GM23338 (cell line): ENCODE results near the gene CHCHD3. TPM values are rescaled to one million over a fixed set of nuclear protein-coding genes. Genes with fewer than 3 reads are reported as not detected.
"Not testable (repeated sequence)": the region's sequence is repeated elsewhere in the genome, so short reads cannot be mapped to it uniquely, and the experiment has no call there.

Experiments
- ATAC-seq: fragments of 200-7000 bp; cut with Tn5 transposase; 3 replicates; pipeline ENCODE4 v1.9.1; 2020
- DNase-seq: peaks from one replicate; pipeline ENCODE4 v3.0.0-alpha.2; 2015; ENCODE audit warnings: low spot score
- H2AFZ ChIP-seq: fragments of 200-600 bp; sonication (generic); 2 replicates; pipeline ENCODE4 v1.8.0; 2016; ENCODE audit warnings: antibody characterized with exemption, mild to moderate bottlenecking, moderate library complexity
- H3F3A ChIP-seq: fragments of 200-600 bp; sonication (generic); replicated peaks from 2 replicates; pipeline ENCODE4 v1.8.0; 2017; ENCODE audit warnings: antibody characterized with exemption, mixed run types, low read depth
- H3K27ac ChIP-seq: fragments of 200-600 bp; sonication (generic); 2 replicates; pipeline ENCODE4 v1.6.1; 2016; ENCODE audit warnings: low read depth
- H3K27me3 ChIP-seq: fragments of 200-600 bp; sonication (generic); 2 replicates; pipeline ENCODE4 v1.8.0; 2016; ENCODE audit warnings: mild to moderate bottlenecking, mixed run types, moderate library complexity; ENCODE audit not compliant: insufficient read depth
- H3K36me3 ChIP-seq: fragments of 200-600 bp; sonication (generic); 2 replicates; pipeline ENCODE4 v1.8.0; 2016; ENCODE audit warnings: mild to moderate bottlenecking; ENCODE audit not compliant: insufficient read depth
- H3K4me1 ChIP-seq: fragments of 200-600 bp; sonication (generic); 2 replicates; pipeline ENCODE4 v1.8.0; 2016; ENCODE audit warnings: mild to moderate bottlenecking, moderate library complexity; ENCODE audit not compliant: insufficient read depth
- H3K4me2 ChIP-seq: fragments of 200-600 bp; sonication (generic); 2 replicates; pipeline ENCODE4 v1.7.1; 2017; ENCODE audit warnings: mixed run types
- H3K4me3 ChIP-seq: fragments of 200-600 bp; sonication (generic); 2 replicates; pipeline ENCODE4 v1.6.1; 2016; ENCODE audit warnings: mixed run types
- H3K79me2 ChIP-seq: fragments of 200-600 bp; sonication (generic); replicated peaks from 2 replicates; pipeline ENCODE4 v1.8.0; 2017; ENCODE audit warnings: mild to moderate bottlenecking; ENCODE audit not compliant: insufficient read depth
- H3K9me2 ChIP-seq: fragments of 200-600 bp; sonication (generic); 2 replicates; pipeline ENCODE4 v1.8.0; 2017; ENCODE audit not compliant: insufficient read depth
- H4K20me1 ChIP-seq: fragments of 200-600 bp; sonication (generic); replicated peaks from 2 replicates; pipeline ENCODE4 v1.8.0; 2017; ENCODE audit warnings: mild to moderate bottlenecking; ENCODE audit not compliant: insufficient read depth
- H3K27ac Mint-ChIP-seq: 2 replicates; pipeline ENCODE4 v1.8.0; 2020; ENCODE audit warnings: inconsistent platforms, mild to moderate bottlenecking, moderate library complexity, mixed read lengths
- H3K27me3 Mint-ChIP-seq: 3 replicates; pipeline ENCODE4 v1.8.0; 2022; ENCODE audit warnings: low read depth, mild to moderate bottlenecking, moderate library complexity, mixed read lengths, inconsistent platforms; ENCODE audit not compliant: insufficient read depth, poor library complexity
- H3K36me3 Mint-ChIP-seq: 3 replicates; pipeline ENCODE4 v1.8.0; 2021; ENCODE audit warnings: low read depth, mild to moderate bottlenecking, inconsistent platforms, moderate library complexity, mixed read lengths
- H3K4me1 Mint-ChIP-seq: 3 replicates; pipeline ENCODE4 v1.8.0; 2020; ENCODE audit warnings: mild to moderate bottlenecking, inconsistent platforms, mixed read lengths
- H3K4me3 Mint-ChIP-seq: 3 replicates; pipeline ENCODE4 v1.8.0; 2021; ENCODE audit warnings: moderate library complexity, mild to moderate bottlenecking, inconsistent platforms, mixed read lengths
- H3K9me3 Mint-ChIP-seq: 3 replicates; pipeline ENCODE4 v1.8.0; 2020; ENCODE audit warnings: moderate library complexity, mild to moderate bottlenecking, inconsistent platforms, mixed read lengths
- CREB1 ChIP-seq: fragments of 250-450 bp; sonication (Bioruptor Pico); IDR thresholded peaks from 2 replicates; pipeline ENCODE4 v1.5.0; 2020; ENCODE audit warnings: low read depth, mild to moderate bottlenecking, moderate library complexity
- EZH2 ChIP-seq: fragments of 200-600 bp; sonication (generic); IDR thresholded peaks from one replicate; pipeline ENCODE4 v1.8.0; 2017; ENCODE audit warnings: antibody characterized with exemption, mild to moderate bottlenecking, low read depth; ENCODE audit not compliant: unreplicated experiment
- JUNB ChIP-seq: IDR thresholded peaks from one replicate; pipeline ENCODE4 v1.6.1; 2016; ENCODE audit warnings: antibody characterized with exemption; ENCODE audit not compliant: unreplicated experiment
- NANOG ChIP-seq: IDR thresholded peaks from 2 replicates; pipeline ENCODE4 v1.6.1; 2016; ENCODE audit warnings: antibody characterized with exemption, borderline replicate concordance
- POLR2AphosphoS5 ChIP-seq: IDR thresholded peaks from 2 replicates; pipeline ENCODE4 v1.6.1; 2016; ENCODE audit warnings: antibody characterized with exemption, low read depth
- ZNF114 ChIP-seq: fragments of 250-450 bp; sonication (Bioruptor Pico); IDR thresholded peaks from 2 replicates; pipeline ENCODE4 v1.5.0; 2020; ENCODE audit warnings: mild to moderate bottlenecking, moderate library complexity
- polyA plus RNA-seq: library from polyadenylated mRNA; unstranded; fragments of >200 nt; fragmentation: Nextera tagmentation; extraction: Ambion mirVana; gene quantifications from 2 replicates; pipeline ENCODE4 v1.2.1, GENCODE V29; 2016
- total RNA-seq: library from RNA; depleted of rRNA; stranded (reverse); fragments of >200 nt; shearing (Covaris generic); gene quantifications from 2 replicates; pipeline ENCODE4 v1.2.3, GENCODE V29; 2014
- TF ChIP-seq, protein P1 (sequence below): IDR thresholded peaks from one replicate; pipeline ENCODE4 v1.6.1; 2018; ENCODE audit warnings: antibody characterized with exemption; ENCODE audit not compliant: unreplicated experiment
- TF ChIP-seq, protein P2 (sequence below): IDR thresholded peaks from 2 replicates; pipeline ENCODE4 v1.6.1; 2016; ENCODE audit warnings: antibody characterized with exemption
- TF ChIP-seq, protein P3 (sequence below), 2 experiments: fragments of 200-600 bp in 1 of 2; sonication (generic) in 1 of 2; conservative IDR thresholded peaks; 2 replicates each; pipeline versions ENCODE4 v1.5.1 to v1.6.1; 2016 to 2017; ENCODE audit warnings: antibody characterized with exemption in 2 of 2, low read depth in 2 of 2, mild to moderate bottlenecking in 2 of 2, moderate library complexity in 1 of 2

CHCHD3 gene
- total and polyA plus RNA-seq, 2 experiments from 2014 or later = 107 to 131 TPM

DNA sequence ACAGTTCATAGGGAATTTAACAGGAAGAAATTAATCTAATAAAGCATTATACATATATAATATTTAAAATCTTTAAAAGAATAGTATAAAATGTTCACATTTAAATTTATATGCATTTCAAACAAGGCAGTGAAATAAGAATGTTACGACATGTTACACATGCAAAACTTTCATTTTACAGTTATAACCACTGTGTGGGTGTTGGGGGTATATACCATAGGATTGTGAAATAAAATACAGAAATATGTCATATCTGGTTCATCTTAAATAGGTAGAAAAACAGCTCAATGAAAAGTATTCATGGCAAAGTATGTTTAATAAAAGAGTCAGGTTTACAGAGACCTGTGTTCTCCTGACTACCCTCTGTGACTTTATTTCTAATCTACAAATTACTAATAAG, 45.6 kb downstream of the CHCHD3 start (continued):
- no peak for TF ChIP-seq ZNF114 (CRISPR knock-in tag)
- TF ChIP-seq CREB1 (CRISPR knock-in tag) = no peak
- TF ChIP-seq, protein P1, sequence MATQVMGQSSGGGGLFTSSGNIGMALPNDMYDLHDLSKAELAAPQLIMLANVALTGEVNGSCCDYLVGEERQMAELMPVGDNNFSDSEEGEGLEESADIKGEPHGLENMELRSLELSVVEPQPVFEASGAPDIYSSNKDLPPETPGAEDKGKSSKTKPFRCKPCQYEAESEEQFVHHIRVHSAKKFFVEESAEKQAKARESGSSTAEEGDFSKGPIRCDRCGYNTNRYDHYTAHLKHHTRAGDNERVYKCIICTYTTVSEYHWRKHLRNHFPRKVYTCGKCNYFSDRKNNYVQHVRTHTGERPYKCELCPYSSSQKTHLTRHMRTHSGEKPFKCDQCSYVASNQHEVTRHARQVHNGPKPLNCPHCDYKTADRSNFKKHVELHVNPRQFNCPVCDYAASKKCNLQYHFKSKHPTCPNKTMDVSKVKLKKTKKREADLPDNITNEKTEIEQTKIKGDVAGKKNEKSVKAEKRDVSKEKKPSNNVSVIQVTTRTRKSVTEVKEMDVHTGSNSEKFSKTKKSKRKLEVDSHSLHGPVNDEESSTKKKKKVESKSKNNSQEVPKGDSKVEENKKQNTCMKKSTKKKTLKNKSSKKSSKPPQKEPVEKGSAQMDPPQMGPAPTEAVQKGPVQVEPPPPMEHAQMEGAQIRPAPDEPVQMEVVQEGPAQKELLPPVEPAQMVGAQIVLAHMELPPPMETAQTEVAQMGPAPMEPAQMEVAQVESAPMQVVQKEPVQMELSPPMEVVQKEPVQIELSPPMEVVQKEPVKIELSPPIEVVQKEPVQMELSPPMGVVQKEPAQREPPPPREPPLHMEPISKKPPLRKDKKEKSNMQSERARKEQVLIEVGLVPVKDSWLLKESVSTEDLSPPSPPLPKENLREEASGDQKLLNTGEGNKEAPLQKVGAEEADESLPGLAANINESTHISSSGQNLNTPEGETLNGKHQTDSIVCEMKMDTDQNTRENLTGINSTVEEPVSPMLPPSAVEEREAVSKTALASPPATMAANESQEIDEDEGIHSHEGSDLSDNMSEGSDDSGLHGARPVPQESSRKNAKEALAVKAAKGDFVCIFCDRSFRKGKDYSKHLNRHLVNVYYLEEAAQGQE = no peak
- no peak for TF ChIP-seq POLR2AphosphoS5

DNA sequence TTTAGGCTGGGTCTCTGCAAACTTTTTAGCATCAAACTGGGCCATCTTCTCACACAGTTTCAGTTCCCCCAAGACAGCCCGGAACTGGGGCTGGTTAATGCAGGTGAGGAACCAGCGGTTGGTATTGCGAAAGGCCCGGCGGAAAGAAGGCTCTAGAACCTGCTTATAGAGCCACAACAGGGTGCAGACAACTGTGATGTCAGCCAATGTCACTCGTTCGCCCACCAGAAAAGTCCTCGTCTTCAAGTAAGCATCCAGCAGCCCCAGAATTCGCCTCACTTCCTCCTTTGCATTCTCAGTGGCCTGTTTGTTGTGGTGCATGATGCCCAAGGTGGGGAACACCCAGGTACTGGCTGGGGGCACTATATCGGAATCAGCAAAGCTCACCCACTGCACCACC, 46.6 kb downstream of the CHCHD3 start:
- not testable (repeated sequence) for H3K36me3 Mint-ChIP-seq, H3K9me2 ChIP-seq, H3K9me3 Mint-ChIP-seq, H3F3A ChIP-seq, H3K27me3 Mint-ChIP-seq, H3K27me3 ChIP-seq, H3K4me3 ChIP-seq, H3K27ac Mint-ChIP-seq, DNase-seq, H3K36me3 ChIP-seq, H3K27ac ChIP-seq, H3K4me2 ChIP-seq, H3K4me1 ChIP-seq, H3K4me3 Mint-ChIP-seq, ATAC-seq, H2AFZ ChIP-seq
- peaks cover 28% of the 10 kb centered on the region; the same call in 1 of the 2 replicates for H4K20me1 ChIP-seq
- H3K4me1 Mint-ChIP-seq = peaks cover 11% of the 10 kb centered on the region; the same call in 2 of the 3 replicates
- peaks cover 85% of the 10 kb centered on the region for H3K79me2 ChIP-seq

DNA sequence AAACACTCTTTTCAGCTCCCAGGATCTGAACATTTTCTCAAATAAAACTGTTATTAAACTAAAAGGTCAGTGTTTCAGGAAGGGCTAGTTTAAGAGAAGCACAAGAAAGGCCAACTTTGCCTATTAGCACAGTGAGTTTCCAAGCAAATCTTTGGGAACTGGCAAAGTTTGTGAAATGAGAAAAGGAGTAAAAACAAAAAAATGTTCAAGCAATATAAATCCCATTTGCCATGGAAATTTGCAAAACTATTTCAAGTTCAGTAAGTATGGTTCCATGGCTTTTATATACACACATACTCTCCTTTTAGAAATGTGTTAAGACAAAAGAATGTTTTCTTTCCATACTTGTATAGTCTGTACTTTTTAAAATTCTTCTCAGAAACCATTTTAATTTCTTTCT, 51.5 kb downstream of the CHCHD3 start:
- H3K9me2 ChIP-seq = no peaks in the 10 kb centered on the region
- H3K27ac ChIP-seq = no peak overlapping the region
- peaks cover 3% of the 10 kb centered on the region; the same call in 1 of the 3 replicates for H3K9me3 Mint-ChIP-seq
- no peak overlapping the region for H3K4me2 ChIP-seq
- H2AFZ ChIP-seq = no peak overlapping the region
- ATAC-seq (no peak), DNase-seq (no peak)
- H3F3A ChIP-seq = no peaks in the 10 kb centered on the region
- H3K27ac Mint-ChIP-seq = no peak overlapping the region
- no peak overlapping the region for H3K4me3 ChIP-seq
- H3K27me3 ChIP-seq = no peaks in the 10 kb centered on the region
- peaks cover 16% of the 10 kb centered on the region; the same call in 1 of the 2 replicates for H4K20me1 ChIP-seq
- H3K36me3 Mint-ChIP-seq = peaks cover 9% of the 10 kb centered on the region; the same call in 2 of the 3 replicates
- no peaks in the 10 kb centered on the region for H3K36me3 ChIP-seq
- H3K4me1 Mint-ChIP-seq = peaks cover 3% of the 10 kb centered on the region; the same call in 2 of the 3 replicates
- no peaks in the 10 kb centered on the region for H3K4me1 ChIP-seq
- H3K27me3 Mint-ChIP-seq = peaks cover 3% of the 10 kb centered on the region
- peaks cover 86% of the 10 kb centered on the region for H3K79me2 ChIP-seq
- H3K4me3 Mint-ChIP-seq = no peak overlapping the region
- TF ChIP-seq, protein P2, sequence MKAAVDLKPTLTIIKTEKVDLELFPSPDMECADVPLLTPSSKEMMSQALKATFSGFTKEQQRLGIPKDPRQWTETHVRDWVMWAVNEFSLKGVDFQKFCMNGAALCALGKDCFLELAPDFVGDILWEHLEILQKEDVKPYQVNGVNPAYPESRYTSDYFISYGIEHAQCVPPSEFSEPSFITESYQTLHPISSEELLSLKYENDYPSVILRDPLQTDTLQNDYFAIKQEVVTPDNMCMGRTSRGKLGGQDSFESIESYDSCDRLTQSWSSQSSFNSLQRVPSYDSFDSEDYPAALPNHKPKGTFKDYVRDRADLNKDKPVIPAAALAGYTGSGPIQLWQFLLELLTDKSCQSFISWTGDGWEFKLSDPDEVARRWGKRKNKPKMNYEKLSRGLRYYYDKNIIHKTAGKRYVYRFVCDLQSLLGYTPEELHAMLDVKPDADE = no peak
- no peak for TF ChIP-seq POLR2AphosphoS5
- no peak for TF ChIP-seq NANOG
- TF ChIP-seq JUNB = no peak
- TF ChIP-seq EZH2 = no peak
- TF ChIP-seq CREB1 (CRISPR knock-in tag) = no peak
- TF ChIP-seq, protein P3, sequence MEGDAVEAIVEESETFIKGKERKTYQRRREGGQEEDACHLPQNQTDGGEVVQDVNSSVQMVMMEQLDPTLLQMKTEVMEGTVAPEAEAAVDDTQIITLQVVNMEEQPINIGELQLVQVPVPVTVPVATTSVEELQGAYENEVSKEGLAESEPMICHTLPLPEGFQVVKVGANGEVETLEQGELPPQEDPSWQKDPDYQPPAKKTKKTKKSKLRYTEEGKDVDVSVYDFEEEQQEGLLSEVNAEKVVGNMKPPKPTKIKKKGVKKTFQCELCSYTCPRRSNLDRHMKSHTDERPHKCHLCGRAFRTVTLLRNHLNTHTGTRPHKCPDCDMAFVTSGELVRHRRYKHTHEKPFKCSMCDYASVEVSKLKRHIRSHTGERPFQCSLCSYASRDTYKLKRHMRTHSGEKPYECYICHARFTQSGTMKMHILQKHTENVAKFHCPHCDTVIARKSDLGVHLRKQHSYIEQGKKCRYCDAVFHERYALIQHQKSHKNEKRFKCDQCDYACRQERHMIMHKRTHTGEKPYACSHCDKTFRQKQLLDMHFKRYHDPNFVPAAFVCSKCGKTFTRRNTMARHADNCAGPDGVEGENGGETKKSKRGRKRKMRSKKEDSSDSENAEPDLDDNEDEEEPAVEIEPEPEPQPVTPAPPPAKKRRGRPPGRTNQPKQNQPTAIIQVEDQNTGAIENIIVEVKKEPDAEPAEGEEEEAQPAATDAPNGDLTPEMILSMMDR (conservative IDR thresholded peaks at IDR 0.05; ENCODE audit: low read depth in 2 of 2) = no peak
